Mesenchymal stem cell (in vitro differentiated cells and primary cell): ENCODE results near the gene DHDH.

Source experiments
- DNase-seq: peaks from one replicate; pipeline ENCODE4 v3.0.0-alpha.2; 2013
- H2AFZ ChIP-seq: one replicate; pipeline ENCODE4 v1.6.1; 2013; ENCODE audit warnings: low read depth, mild to moderate bottlenecking, control low read depth, inconsistent platforms, low read length, moderate library complexity
- H2AK5ac ChIP-seq: 2 replicates; pipeline ENCODE4 v1.6.1; 2013; ENCODE audit warnings: low read length, moderate library complexity, mild to moderate bottlenecking, inconsistent platforms; ENCODE audit not compliant: severe bottlenecking
- H2BK120ac ChIP-seq: one replicate; pipeline ENCODE4 v1.6.1; 2013; ENCODE audit warnings: low read depth, mild to moderate bottlenecking, inconsistent platforms, low read length, moderate library complexity
- H2BK12ac ChIP-seq, 2 experiments: one replicate each; pipeline ENCODE4 v1.6.1; 2013; ENCODE audit warnings: inconsistent platforms in 2 of 2, low read length in 2 of 2, mild to moderate bottlenecking in 2 of 2, moderate library complexity in 2 of 2, control low read depth in 1 of 2
- H2BK15ac ChIP-seq: one replicate; pipeline ENCODE4 v1.6.1; 2013; ENCODE audit warnings: mild to moderate bottlenecking, low read depth, inconsistent platforms; ENCODE audit not compliant: poor library complexity, severe bottlenecking
- H2BK5ac ChIP-seq: 2 replicates; pipeline ENCODE4 v1.6.1; 2013; ENCODE audit warnings: low read depth, mild to moderate bottlenecking, low read length, control low read depth, inconsistent platforms; ENCODE audit not compliant: poor library complexity, severe bottlenecking
- H3K14ac ChIP-seq, 2 experiments: one replicate each; pipeline ENCODE4 v1.6.1; 2013; ENCODE audit warnings: inconsistent platforms in 2 of 2, low read length in 2 of 2, control low read depth in 1 of 2, mild to moderate bottlenecking in 1 of 2, moderate library complexity in 1 of 2
- H3K18ac ChIP-seq, 2 experiments: one replicate each; pipeline ENCODE4 v1.6.1; 2013; ENCODE audit warnings: inconsistent platforms in 2 of 2, low read length in 2 of 2, control low read depth in 1 of 2, low read depth in 1 of 2, mild to moderate bottlenecking in 1 of 2
- H3K23ac ChIP-seq, 2 experiments: one replicate each; pipeline ENCODE4 v1.6.1; 2013; ENCODE audit warnings: inconsistent platforms in 2 of 2, low read length in 2 of 2, mild to moderate bottlenecking in 2 of 2, moderate library complexity in 2 of 2, control low read depth in 1 of 2
- H3K27ac ChIP-seq: 2 replicates; pipeline ENCODE4 v1.5.1; 2013; ENCODE audit warnings: mild to moderate bottlenecking, moderate library complexity, low read length, control low read depth, inconsistent platforms; ENCODE audit not compliant: poor library complexity, severe bottlenecking
- H3K27me3 ChIP-seq, 2 experiments: 2 replicates each; pipeline versions ENCODE4 v1.6.1 to v1.7.0; 2013; ENCODE audit warnings: low read length in 2 of 2, mild to moderate bottlenecking in 2 of 2, moderate library complexity in 2 of 2, control low read depth in 1 of 2, inconsistent platforms in 1 of 2; ENCODE audit not compliant: control insufficient read depth in 1 of 2, insufficient read depth in 1 of 2
- H3K36me3 ChIP-seq, 2 experiments: 2 replicates each; pipeline versions ENCODE4 v1.6.1 to v1.7.0; 2013; ENCODE audit warnings: low read length in 2 of 2, control low read depth in 1 of 2, inconsistent platforms in 1 of 2, low read depth in 1 of 2, mild to moderate bottlenecking in 1 of 2; ENCODE audit not compliant: insufficient read depth in 2 of 2, control insufficient read depth in 1 of 2
- H3K4ac ChIP-seq, 2 experiments: one replicate each; pipeline ENCODE4 v1.6.1; 2013; ENCODE audit warnings: inconsistent platforms in 2 of 2, low read length in 2 of 2, mild to moderate bottlenecking in 2 of 2, moderate library complexity in 2 of 2, control low read depth in 1 of 2, low read depth in 1 of 2
- H3K4me1 ChIP-seq: 2 replicates; pipeline ENCODE4 v1.6.1; 2013; ENCODE audit warnings: low read depth, low read length, control low read depth; ENCODE audit not compliant: control insufficient read depth, insufficient read depth
- H3K4me2 ChIP-seq: 2 replicates; pipeline ENCODE4 v1.6.1; 2013; ENCODE audit warnings: low read length, mild to moderate bottlenecking, inconsistent platforms; ENCODE audit not compliant: poor library complexity, severe bottlenecking
- H3K4me3 ChIP-seq, 2 experiments: 2 replicates each; pipeline versions ENCODE4 v1.5.1 to v1.7.0; 2013; ENCODE audit warnings: low read length in 2 of 2, mild to moderate bottlenecking in 2 of 2, control low read depth in 1 of 2, low read depth in 1 of 2; ENCODE audit not compliant: insufficient read depth in 1 of 2
- H3K79me1 ChIP-seq: replicated peaks from 2 replicates; pipeline ENCODE4 v1.6.1; 2013; ENCODE audit warnings: mild to moderate bottlenecking, control low read depth, low read length, inconsistent platforms; ENCODE audit not compliant: poor library complexity, severe bottlenecking
- H3K9ac ChIP-seq: 2 replicates; pipeline ENCODE4 v1.7.0; 2013; ENCODE audit warnings: mild to moderate bottlenecking, low read length, moderate library complexity
- H3K9me3 ChIP-seq: 2 replicates; pipeline ENCODE4 v1.7.0; 2013; ENCODE audit warnings: mild to moderate bottlenecking, low read length; ENCODE audit not compliant: control insufficient read depth
- H4K8ac ChIP-seq: one replicate; pipeline ENCODE4 v1.6.1; 2013; ENCODE audit warnings: inconsistent platforms, mild to moderate bottlenecking, low read length, moderate library complexity
- H4K91ac ChIP-seq: one replicate; pipeline ENCODE4 v1.6.1; 2013; ENCODE audit warnings: mild to moderate bottlenecking, low read length, inconsistent platforms
- WGBS: methylation state at CpG from one replicate; pipeline ENCODE4 v1.1.7; 2013; ENCODE audit warnings: mixed read lengths; 5-methylcytosine and 5-hydroxymethylcytosine counted together

The DHDH gene

DNA sequence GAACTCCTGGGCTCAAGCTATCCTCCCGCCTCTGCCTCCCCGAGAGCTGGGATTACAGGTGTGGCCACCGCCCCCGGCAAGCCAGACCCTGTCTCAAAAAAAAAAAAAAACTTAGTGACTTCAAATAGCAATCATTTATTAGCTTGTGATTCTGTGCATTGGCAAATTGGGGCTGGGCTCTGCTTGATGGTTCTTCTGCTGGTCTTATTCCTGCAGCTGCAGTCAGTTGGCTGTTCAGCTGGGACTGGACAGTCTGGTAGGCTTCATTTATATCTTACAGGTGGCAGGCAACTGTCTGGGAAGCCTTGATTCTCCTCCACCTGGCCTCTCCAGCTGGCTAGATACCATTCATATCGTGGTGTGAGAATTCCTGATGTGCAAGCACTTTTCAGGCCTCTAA, 7.4 kb downstream of the DHDH start:
- Histone ChIP-seq H3K4me2 (no peak overlapping the region), H3K79me1 (no peaks in the 10 kb centered on the region), H4K91ac (no peak overlapping the region), H3K14ac (no peak overlapping the region), H3K4me3 (no peak overlapping the region), H3K23ac (no peak overlapping the region), H2BK5ac (no peak overlapping the region), H3K4me1 (no peaks in the 10 kb centered on the region), H3K27ac (no peak overlapping the region), H3K27me3 (no peaks in the 10 kb centered on the region), H2AK5ac (no peak overlapping the region), H3K36me3 (no peaks in the 10 kb centered on the region), H2BK15ac (no peak overlapping the region), H4K8ac (no peak overlapping the region), H3K9ac (no peak overlapping the region), H3K4ac (no peak overlapping the region), H2AFZ (no peak overlapping the region), H3K9me3 (peaks cover 4% of the 10 kb centered on the region), H3K18ac (no peak overlapping the region), H2BK12ac (no peak overlapping the region), H2BK120ac (no peak overlapping the region)
- no peak for DNase-seq
- WGBS = 82% methylated on average over 3 of the region's 5 CpGs

DNA sequence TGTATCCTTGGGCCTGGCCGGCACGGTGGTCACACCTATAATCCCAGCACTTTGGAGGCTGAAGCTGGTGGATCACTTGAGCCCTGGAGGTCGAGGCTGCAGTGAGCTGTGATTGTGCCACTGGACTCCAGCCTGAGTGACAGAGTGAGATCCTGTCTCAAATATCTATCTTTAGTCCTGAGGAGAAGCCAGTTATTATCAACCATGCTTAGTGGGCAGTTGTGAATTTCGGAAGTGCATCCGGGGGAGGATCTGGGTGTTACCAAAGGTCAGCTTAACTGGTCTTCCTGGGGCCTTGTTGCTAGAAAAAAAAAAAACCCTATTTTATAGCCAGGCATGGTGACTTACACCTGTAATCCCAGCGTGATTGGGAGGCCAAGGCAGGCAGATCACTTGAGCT, 9.6 kb downstream of the DHDH start:
- Histone ChIP-seq H3K36me3 (no peaks in the 10 kb centered on the region), H3K4me2 (no peak overlapping the region), H3K4me3 (no peak overlapping the region), H2BK12ac (no peak overlapping the region), H2AK5ac (no peak overlapping the region), H2BK15ac (no peak overlapping the region), H3K9me3 (peaks cover 4% of the 10 kb centered on the region), H3K18ac (no peak overlapping the region), H3K4me1 (no peaks in the 10 kb centered on the region), H3K23ac (no peak overlapping the region), H2BK120ac (no peak overlapping the region), H2AFZ (no peak overlapping the region), H3K79me1 (no peaks in the 10 kb centered on the region), H3K14ac (no peak overlapping the region), H3K27ac (no peak overlapping the region), H2BK5ac (no peak overlapping the region), H3K4ac (no peak overlapping the region), H3K27me3 (no peaks in the 10 kb centered on the region), H4K8ac (no peak overlapping the region), H3K9ac (no peak overlapping the region), H4K91ac (no peak overlapping the region)
- no peak for DNase-seq
- 84% methylated on average over 6 of the region's 6 CpGs for WGBS

DNA sequence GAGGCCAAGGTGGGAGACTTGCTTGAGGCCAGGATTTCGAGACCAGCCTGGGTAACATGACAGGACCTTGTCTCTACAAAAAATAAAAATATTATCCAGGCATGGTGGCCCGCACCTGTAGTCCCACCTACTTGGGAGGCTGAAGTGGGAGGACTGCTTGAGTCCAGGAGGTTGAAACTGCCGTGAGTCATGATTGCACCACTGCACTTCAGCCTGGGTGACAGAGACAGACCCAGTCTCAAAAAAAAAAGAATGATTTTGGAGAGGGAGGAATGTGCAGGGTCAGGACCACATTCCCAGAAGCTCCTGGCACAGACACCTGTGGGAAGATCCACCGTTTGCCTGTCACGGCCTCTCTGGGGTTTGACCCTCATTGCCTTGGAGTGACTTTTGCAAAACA, 11.9 kb downstream of the DHDH start:
- H3K79me1 ChIP-seq = no peaks in the 10 kb centered on the region
- no peak overlapping the region for H2BK12ac ChIP-seq
- H3K27ac ChIP-seq = no peak overlapping the region
- no peak overlapping the region for H3K4ac ChIP-seq
- no peak overlapping the region for H3K4me3 ChIP-seq
- no peak overlapping the region for H3K18ac ChIP-seq
- no peak overlapping the region for H2BK120ac ChIP-seq
- DNase-seq = no peak
- H3K36me3 ChIP-seq = no peaks in the 10 kb centered on the region
- H4K8ac ChIP-seq = no peak overlapping the region
- no peak overlapping the region for H2BK5ac ChIP-seq
- H2AK5ac ChIP-seq = no peak overlapping the region
- H3K14ac ChIP-seq = no peak overlapping the region
- no peak overlapping the region for H2BK15ac ChIP-seq
- 84% methylated on average over 5 of the region's 5 CpGs for WGBS
- H4K91ac ChIP-seq = no peak overlapping the region
- H2AFZ ChIP-seq = no peak overlapping the region
- H3K27me3 ChIP-seq = no peaks in the 10 kb centered on the region
- H3K4me1 ChIP-seq = no peaks in the 10 kb centered on the region
- H3K4me2 ChIP-seq = no peak overlapping the region
- no peak overlapping the region for H3K23ac ChIP-seq
- no peak overlapping the region for H3K9ac ChIP-seq
- H3K9me3 ChIP-seq = peaks cover 4% of the 10 kb centered on the region

DNA sequence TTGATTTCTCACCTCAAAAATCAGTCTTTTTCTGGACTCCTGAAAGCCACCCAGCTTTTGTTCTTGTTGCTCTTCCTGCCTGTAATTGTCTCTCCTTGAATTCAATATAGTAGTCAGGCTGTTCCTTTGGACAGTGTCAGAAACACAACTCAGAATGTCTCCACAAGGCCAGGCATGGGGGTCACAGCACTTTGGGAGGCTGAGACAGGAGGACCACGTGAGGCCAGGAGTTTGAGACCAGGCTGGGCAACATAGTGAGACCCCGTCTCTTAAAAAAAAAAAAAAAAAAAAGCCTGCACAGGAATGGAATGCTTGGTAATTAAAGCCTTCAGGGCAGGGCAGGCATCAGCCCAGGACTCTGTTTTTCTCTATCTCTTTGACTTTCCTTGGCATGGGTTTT, 12.3 kb downstream of the DHDH start:
- Histone ChIP-seq H2AK5ac (no peak overlapping the region), H2BK120ac (no peak overlapping the region), H3K18ac (no peak overlapping the region), H4K91ac (no peak overlapping the region), H3K36me3 (no peaks in the 10 kb centered on the region), H3K27me3 (no peaks in the 10 kb centered on the region), H3K9me3 (peaks cover 3% of the 10 kb centered on the region), H2BK12ac (no peak overlapping the region), H3K79me1 (no peaks in the 10 kb centered on the region), H3K23ac (no peak overlapping the region), H2BK15ac (no peak overlapping the region), H3K4ac (no peak overlapping the region), H3K4me2 (no peak overlapping the region), H3K9ac (no peak overlapping the region), H3K4me3 (no peak overlapping the region), H2BK5ac (no peak overlapping the region), H4K8ac (no peak overlapping the region), H2AFZ (no peak overlapping the region), H3K14ac (no peak overlapping the region), H3K27ac (no peak overlapping the region), H3K4me1 (peaks cover under 1% of the 10 kb centered on the region)
- 75% methylated on average over 2 of the region's 2 CpGs for WGBS
- DNase-seq = no peak
